ENCODE measurements around the gene CPNE2.

GRCh38 chr16:57163842-57164241 lies 71.5 kb downstream of the CPNE2 start:
- TF ChIP-seq CTCF (conservative IDR thresholded peaks at IDR 0.05) (no peak), ZFX (IDR thresholded peaks at IDR 0.05) (no peak)
